Endothelial cell of umbilical vein (primary cell): Measurements from ENCODE around the gene AUTS2. TPM values are rescaled to one million over a fixed set of nuclear protein-coding genes. Genes with fewer than 3 reads are reported as not detected.

Experiments
- BruUV-seq: library from RNA; stranded (reverse); fragments of 400-500 nt; replicated peaks from 2 replicates; lab custom pipeline; 2021; lab: Mats Ljungman, UMichigan
- CTCF ChIA-PET: fragments of 300-600, 350-600 bp; sonication (Branson Sonifier 250); formaldehyde crosslinking; loops from one replicate; lab custom pipeline; 2021; ENCODE audit warnings: antibody characterized with exemption, inconsistent platforms; lab: Charles Lee
- POLR2A ChIA-PET: fragments of 300-600, 350-600 bp; sonication (Branson Sonifier 250); formaldehyde crosslinking; loops from one replicate; lab custom pipeline; 2021; ENCODE audit warnings: antibody characterized with exemption, inconsistent platforms; lab: Charles Lee
- DNase-seq: peaks from one replicate; pipeline ENCODE4 v3.0.0-alpha.2; 2011; ENCODE audit warnings: low read depth, low spot score
- FAIRE-seq: peaks from 2 replicates; lab custom pipeline; 2011; peaks lifted over from hg19 to GRCh38; lab: Jason Lieb, UNC
- H2AFZ ChIP-seq: 2 replicates; pipeline ENCODE4 v1.6.0; 2012; ENCODE audit warnings: low read depth, low read length, control low read depth, inconsistent platforms
- H3K27ac ChIP-seq: 2 replicates; pipeline ENCODE4 v1.5.1; 2011; ENCODE audit warnings: low read depth, mild to moderate bottlenecking, control low read depth, low read length, moderate library complexity; ENCODE audit not compliant: insufficient read depth
- H3K27me3 ChIP-seq, 2 experiments: 2 replicates each; pipeline versions ENCODE4 v1.6.0 to v1.6.1; 2011; ENCODE audit warnings: low read length in 2 of 2, mixed read lengths in 1 of 2; ENCODE audit not compliant: control insufficient read depth in 2 of 2, insufficient read depth in 2 of 2
- H3K36me3 ChIP-seq, 2 experiments: 2 replicates in 1 of 2; 3 replicates in 1 of 2; pipeline ENCODE4 v1.5.1; 2011; ENCODE audit warnings: low read length in 2 of 2, mild to moderate bottlenecking in 1 of 2, moderate library complexity in 1 of 2; ENCODE audit not compliant: control insufficient read depth in 2 of 2, insufficient read depth in 2 of 2; ENCODE audit errors: extremely low read depth in 1 of 2
- H3K4me1 ChIP-seq: 3 replicates; pipeline ENCODE4 v1.5.1; 2011; ENCODE audit warnings: mild to moderate bottlenecking, low read length; ENCODE audit not compliant: control insufficient read depth, insufficient read depth; ENCODE audit errors: extremely low read depth
- H3K4me2 ChIP-seq: 2 replicates; pipeline ENCODE4 v1.6.1; 2011; ENCODE audit warnings: low read length, control low read depth, mixed read lengths; ENCODE audit not compliant: insufficient read depth
- H3K4me3 ChIP-seq, 3 experiments: fragments of 200-600 bp in 1 of 3; sonication (generic), shearing (Covaris generic) in 1 of 3; replicated peaks in 1 of 3; 2 replicates each; pipeline ENCODE4 v1.5.1; 2011 to 2016; ENCODE audit warnings: control low read depth in 3 of 3, low read length in 3 of 3, mild to moderate bottlenecking in 2 of 3, inconsistent platforms in 1 of 3, low read depth in 1 of 3, moderate library complexity in 1 of 3; ENCODE audit not compliant: insufficient read depth in 1 of 3
- H3K79me2 ChIP-seq: 2 replicates; pipeline ENCODE4 v1.6.0; 2012; ENCODE audit warnings: low read length, inconsistent platforms; ENCODE audit not compliant: control insufficient read depth, insufficient read depth
- H3K9ac ChIP-seq: replicated peaks from 2 replicates; pipeline ENCODE3; 2011; ENCODE audit warnings: low read length, control low read depth; ENCODE audit not compliant: insufficient read depth; ENCODE audit errors: extremely low read depth
- H3K9me1 ChIP-seq: replicated peaks from 3 replicates; pipeline ENCODE4 v1.6.0; 2011; ENCODE audit warnings: mild to moderate bottlenecking, low read length; ENCODE audit not compliant: control insufficient read depth, insufficient read depth; ENCODE audit errors: extremely low read depth
- H3K9me3 ChIP-seq: replicated peaks from 2 replicates; pipeline ENCODE4 v1.5.1; 2012; ENCODE audit warnings: low read length, inconsistent platforms; ENCODE audit not compliant: control insufficient read depth, insufficient read depth
- H4K20me1 ChIP-seq: replicated peaks from 2 replicates; pipeline ENCODE3; 2011; ENCODE audit warnings: mild to moderate bottlenecking, low read length; ENCODE audit not compliant: control insufficient read depth, insufficient read depth; ENCODE audit errors: extremely low read depth
- EZH2 ChIP-seq: IDR thresholded peaks from 2 replicates; pipeline ENCODE4 v1.6.1; 2012; ENCODE audit warnings: borderline replicate concordance, low read depth, mild to moderate bottlenecking, moderate library complexity, low read length, inconsistent platforms; ENCODE audit not compliant: severe bottlenecking
- FOS ChIP-seq: IDR thresholded peaks from 2 replicates; pipeline ENCODE4 v1.6.1; 2011; ENCODE audit warnings: mild to moderate bottlenecking, low read length, moderate library complexity, borderline replicate concordance; ENCODE audit not compliant: insufficient read depth
- GATA2 ChIP-seq: IDR thresholded peaks from 2 replicates; pipeline ENCODE4 v1.7.0; 2011; ENCODE audit warnings: low read depth, mild to moderate bottlenecking, moderate library complexity, mixed read lengths, low read length; ENCODE audit not compliant: insufficient read length, insufficient read depth
- JUN ChIP-seq: IDR thresholded peaks from 2 replicates; pipeline ENCODE4 v1.6.1; 2011; ENCODE audit warnings: borderline replicate concordance, low read depth; ENCODE audit not compliant: insufficient read length, insufficient read depth
- MYC ChIP-seq: IDR thresholded peaks from one replicate; pipeline ENCODE4 v1.6.1; 2011; ENCODE audit warnings: mild to moderate bottlenecking, low read depth, low read length
- POLR2A ChIP-seq: IDR thresholded peaks from 2 replicates; pipeline ENCODE4 v1.6.1; 2012; ENCODE audit warnings: low read depth, mild to moderate bottlenecking, control low read depth, low read length
- POLR2AphosphoS5 ChIP-seq: IDR thresholded peaks from 2 replicates; pipeline ENCODE4 v1.6.1; 2012; ENCODE audit warnings: low read depth, mild to moderate bottlenecking, control low read depth, low read length, moderate library complexity; ENCODE audit not compliant: insufficient read depth
- dilution Hi-C: fragments of 300-500 bp; cut with MboI; formaldehyde crosslinking; loops from one replicate; pipeline ENCODE4 v1.15.0; 2019; ENCODE audit warnings: low sequenced_read_pairs; ENCODE audit not compliant: extremely low pct_ligation_motif_present
- intact Hi-C: fragments of 100-400 bp; cut with micrococcal nuclease; formaldehyde crosslinking; loops from one replicate; pipeline ENCODE4 v1.10.0; 2022
- polyA plus RNA-seq, 4 experiments: library from polyadenylated mRNA; depleted of rRNA in 3 of 4; stranded (reverse) in 3 of 4; unstranded in 1 of 4; fragments of >200 nt; gene quantifications; 2 replicates each; pipeline versions ENCODE4 v1.2.1 to v1.2.3, GENCODE V29; 2011 to 2012; ENCODE audit warnings: missing spikeins in 1 of 4
- total RNA-seq: library from RNA; stranded (reverse); gene quantifications from 2 replicates; pipeline ENCODE4 v1.2.3, GENCODE V29; 2021
- TF ChIP-seq, protein P1 (sequence below), 2 donors: IDR thresholded peaks; 1 replicate in 1 of 2; 2 replicates in 1 of 2; pipeline ENCODE4 v1.5.1; 2011; ENCODE audit warnings: low read length in 2 of 2, mild to moderate bottlenecking in 2 of 2, moderate library complexity in 2 of 2, control low read depth in 1 of 2, inconsistent platforms in 1 of 2, low read depth in 1 of 2; ENCODE audit not compliant: insufficient read depth in 1 of 2; ENCODE audit errors: extremely low read depth in 1 of 2
- TF ChIP-seq, protein P2 (sequence below): IDR thresholded peaks from 2 replicates; pipeline ENCODE4 v1.6.1; 2011; ENCODE audit not compliant: insufficient read depth, insufficient read length

The AUTS2 gene
- total and polyA plus RNA-seq, 2 donors (not counting 3 experiments of a cell fraction or from before 2014, with no cell fraction given) = 0.59 to 8.0 TPM

DNA sequence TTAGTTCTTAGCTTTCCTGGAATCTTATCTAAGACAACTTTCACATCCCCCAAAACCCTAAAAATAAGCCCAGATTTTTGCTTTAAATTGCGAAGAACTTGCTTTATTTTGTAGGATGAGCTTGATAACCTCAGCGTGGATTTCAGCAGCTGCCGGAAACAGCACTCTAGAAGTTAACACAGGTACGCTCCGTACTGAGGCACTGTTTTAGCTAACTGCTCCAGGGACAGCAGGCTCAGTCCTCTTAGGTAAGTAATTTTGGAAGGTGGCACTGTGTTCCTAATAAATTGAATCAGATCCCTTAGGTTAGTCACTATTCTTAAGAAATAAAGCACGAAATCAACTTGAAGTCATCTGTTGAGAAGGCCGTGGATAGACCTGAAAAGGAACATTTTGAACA, 2.2 kb upstream of the AUTS2 start:
- ChIA-PET POLR2A (no interaction called here), CTCF (interaction anchor here (1.1 to 1.2 kb wide), 2 partner anchors 8 to 14 kb away, joined by 3 read pairs; no protein-coding TSS in a partner anchor)
- intact Hi-C loops (no loop called here), dilution Hi-C loops (no loop called here)
- Histone ChIP-seq H3K9ac (no peak overlapping the region), H3K79me2 (no peaks in the 10 kb centered on the region), H2AFZ (no peak overlapping the region), H3K4me1 (peaks cover 5% of the 10 kb centered on the region), H3K9me3 (no peaks in the 10 kb centered on the region), H3K27ac (no peak overlapping the region), H3K9me1 (no peaks in the 10 kb centered on the region), H4K20me1 (no peaks in the 10 kb centered on the region), H3K36me3 (no peaks in the 10 kb centered on the region), H3K4me3 (no peak overlapping the region), H3K4me2 (no peak overlapping the region), H3K27me3 (peaks cover 14 to 21% of the 10 kb centered on the region in 2 experiments)
- TF ChIP-seq POLR2AphosphoS5 (no peak), MYC (no peak), FOS (no peak), POLR2A (no peak), EZH2 (no peak), GATA2 (no peak), JUN (no peak)
- TF ChIP-seq, protein P1, sequence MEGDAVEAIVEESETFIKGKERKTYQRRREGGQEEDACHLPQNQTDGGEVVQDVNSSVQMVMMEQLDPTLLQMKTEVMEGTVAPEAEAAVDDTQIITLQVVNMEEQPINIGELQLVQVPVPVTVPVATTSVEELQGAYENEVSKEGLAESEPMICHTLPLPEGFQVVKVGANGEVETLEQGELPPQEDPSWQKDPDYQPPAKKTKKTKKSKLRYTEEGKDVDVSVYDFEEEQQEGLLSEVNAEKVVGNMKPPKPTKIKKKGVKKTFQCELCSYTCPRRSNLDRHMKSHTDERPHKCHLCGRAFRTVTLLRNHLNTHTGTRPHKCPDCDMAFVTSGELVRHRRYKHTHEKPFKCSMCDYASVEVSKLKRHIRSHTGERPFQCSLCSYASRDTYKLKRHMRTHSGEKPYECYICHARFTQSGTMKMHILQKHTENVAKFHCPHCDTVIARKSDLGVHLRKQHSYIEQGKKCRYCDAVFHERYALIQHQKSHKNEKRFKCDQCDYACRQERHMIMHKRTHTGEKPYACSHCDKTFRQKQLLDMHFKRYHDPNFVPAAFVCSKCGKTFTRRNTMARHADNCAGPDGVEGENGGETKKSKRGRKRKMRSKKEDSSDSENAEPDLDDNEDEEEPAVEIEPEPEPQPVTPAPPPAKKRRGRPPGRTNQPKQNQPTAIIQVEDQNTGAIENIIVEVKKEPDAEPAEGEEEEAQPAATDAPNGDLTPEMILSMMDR (IDR thresholded peaks at IDR 0.05; ENCODE audit: extremely low read depth in 1 of 2, insufficient read depth in 1 of 2, low read depth in 1 of 2, low read length in 2 of 2) = no peak
- TF ChIP-seq, protein P2, sequence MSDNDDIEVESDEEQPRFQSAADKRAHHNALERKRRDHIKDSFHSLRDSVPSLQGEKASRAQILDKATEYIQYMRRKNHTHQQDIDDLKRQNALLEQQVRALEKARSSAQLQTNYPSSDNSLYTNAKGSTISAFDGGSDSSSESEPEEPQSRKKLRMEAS = no peak
- no TSS peak for BruUV-seq
- FAIRE-seq (no peak), DNase-seq (no peak)
